ENCODE measurements around the gene RUFY3. TPM values are rescaled to one million over a fixed set of nuclear protein-coding genes. Genes with fewer than 3 reads are reported as not detected.
"Not testable (repeated sequence)": the region's sequence is repeated elsewhere in the genome, so short reads cannot be mapped to it uniquely, and the experiment has no call there.

The RUFY3 gene
- total RNA-seq, 2 experiments from 2014 or later: 12.7 to 22.8 TPM

DNA sequence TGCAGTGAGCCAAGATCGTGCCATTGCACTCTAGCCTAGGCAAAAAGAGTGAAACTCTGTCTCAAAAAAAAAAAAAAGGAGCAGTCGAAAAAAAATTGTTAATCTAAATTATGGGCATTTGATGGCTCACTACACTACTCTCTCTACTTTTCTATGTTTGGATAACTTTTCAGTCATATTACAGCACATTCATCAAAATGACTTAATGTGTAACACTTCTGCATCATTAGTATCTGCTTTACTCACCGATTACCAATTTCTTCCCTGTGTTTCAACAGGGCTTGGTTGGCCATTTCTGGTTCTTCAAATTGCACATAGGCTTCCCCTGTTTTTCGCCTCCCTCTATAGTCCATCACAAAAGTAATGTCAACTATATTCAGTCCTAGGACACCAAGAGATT, 109.5 kb downstream of the RUFY3 start:
- Mint-ChIP-seq H3K4me3 (no peak overlapping the region), H3K27ac (no peak overlapping the region), H3K27me3 (no peaks in the 10 kb centered on the region), H3K4me1 (peaks cover 19% of the 10 kb centered on the region), H3K36me3 (peaks cover 49% of the 10 kb centered on the region), H3K9me3 (ENCODE audit: low read depth) (no peaks in the 10 kb centered on the region)
- CTCF ChIA-PET: interaction anchor here (1.0 kb wide), 1 partner anchor 94 kb away, joined by 3 read pairs; no protein-coding TSS in a partner anchor
- ATAC-seq (no peak), DNase-seq (no peak)

DNA sequence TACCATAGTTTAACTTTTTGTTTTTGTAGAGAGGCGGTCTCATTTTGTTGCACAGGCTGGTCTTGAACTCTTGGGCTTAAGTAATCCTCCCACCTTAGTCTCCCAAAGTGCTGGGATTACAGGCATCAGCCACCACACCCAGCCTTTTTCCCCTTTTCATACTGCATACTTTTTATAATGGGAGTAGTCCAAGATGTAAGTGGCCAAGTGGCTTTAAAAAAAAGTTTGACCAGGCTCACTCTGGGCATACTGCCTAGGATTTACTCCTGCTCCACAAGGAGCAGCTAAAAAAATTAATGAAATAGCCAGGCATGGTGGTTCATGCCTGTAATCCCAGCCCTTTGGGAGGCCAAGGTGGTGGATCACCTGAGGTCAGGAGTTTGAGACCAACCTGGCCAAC, 111.9 kb downstream of the RUFY3 start:
- ATAC-seq: no peak
- H3K27ac Mint-ChIP-seq: no peak overlapping the region
- H3K27me3 Mint-ChIP-seq: no peaks in the 10 kb centered on the region
- no peak for DNase-seq
- no peak overlapping the region for H3K4me3 Mint-ChIP-seq
- H3K4me1 Mint-ChIP-seq: peaks cover 29% of the 10 kb centered on the region
- no peaks in the 10 kb centered on the region for H3K9me3 Mint-ChIP-seq (ENCODE audit: low read depth)
- CTCF ChIA-PET: no interaction called here
- H3K36me3 Mint-ChIP-seq: peaks cover 44% of the 10 kb centered on the region

DNA sequence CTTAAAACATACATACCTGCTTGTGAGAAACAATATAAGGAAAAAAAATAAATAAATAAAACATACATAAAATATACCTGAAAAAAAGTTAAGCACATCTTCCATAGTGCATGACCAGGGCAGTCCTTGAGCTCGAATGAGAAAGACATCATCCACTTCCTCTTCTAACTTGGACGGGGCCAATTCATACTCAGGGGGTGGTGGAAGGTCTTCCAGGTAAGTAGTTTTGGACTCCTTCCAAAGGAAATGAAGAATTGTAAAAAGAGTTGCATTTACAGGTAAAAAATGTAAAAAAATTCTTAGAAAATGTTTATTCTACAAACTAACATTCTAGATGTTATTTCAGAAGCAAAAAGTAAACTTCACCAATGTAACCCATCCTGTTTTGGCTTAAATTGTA, 114.3 kb downstream of the RUFY3 start:
- H3K4me1 Mint-ChIP-seq: peaks cover 31% of the 10 kb centered on the region
- H3K4me3 Mint-ChIP-seq: no peak overlapping the region
- ATAC-seq: no peak
- no peak overlapping the region for H3K27ac Mint-ChIP-seq
- peaks cover 37% of the 10 kb centered on the region for H3K36me3 Mint-ChIP-seq
- no peak for DNase-seq
- CTCF ChIA-PET: interaction anchor here (4.4 kb wide), 1 partner anchor 101 kb away, joined by 18 read pairs; no protein-coding TSS in a partner anchor
- no peaks in the 10 kb centered on the region for H3K9me3 Mint-ChIP-seq (ENCODE audit: low read depth)
- no peaks in the 10 kb centered on the region for H3K27me3 Mint-ChIP-seq

DNA sequence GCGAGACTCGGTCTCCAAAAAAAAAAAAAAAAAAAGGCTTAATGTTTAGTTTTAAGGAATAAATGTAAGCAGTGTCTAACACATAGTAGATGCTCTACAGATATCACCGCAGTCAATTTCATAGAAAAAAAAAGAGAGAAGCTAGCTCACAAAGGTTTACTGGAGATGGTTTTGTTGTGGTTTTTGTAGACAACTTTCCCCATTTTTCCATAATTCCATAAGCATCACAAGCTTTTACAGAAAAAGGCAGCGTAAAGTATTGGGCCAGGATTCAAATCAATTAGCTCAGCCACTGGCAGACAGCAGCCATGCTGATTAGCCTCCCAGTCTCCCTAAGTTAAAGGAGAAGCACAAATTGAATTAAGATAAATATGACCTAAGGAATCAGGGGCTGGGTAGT, 116.4 kb downstream of the RUFY3 start:
- peak overlapping the region; percentile 95 for H3K4me3 Mint-ChIP-seq
- H3K4me1 Mint-ChIP-seq: peaks cover 39% of the 10 kb centered on the region
- H3K36me3 Mint-ChIP-seq: peaks cover 22% of the 10 kb centered on the region
- ATAC-seq: no peak
- no peaks in the 10 kb centered on the region for H3K9me3 Mint-ChIP-seq (ENCODE audit: low read depth)
- CTCF ChIA-PET: interaction anchor here (0.6 to 4.4 kb wide), 10 partner anchors 8 to 186 kb away, joined by 3 to 18 read pairs (median 4); no protein-coding TSS in a partner anchor
- no peaks in the 10 kb centered on the region for H3K27me3 Mint-ChIP-seq
- peak overlapping the region; percentile 96 for H3K27ac Mint-ChIP-seq
- DNase-seq: no peak

DNA sequence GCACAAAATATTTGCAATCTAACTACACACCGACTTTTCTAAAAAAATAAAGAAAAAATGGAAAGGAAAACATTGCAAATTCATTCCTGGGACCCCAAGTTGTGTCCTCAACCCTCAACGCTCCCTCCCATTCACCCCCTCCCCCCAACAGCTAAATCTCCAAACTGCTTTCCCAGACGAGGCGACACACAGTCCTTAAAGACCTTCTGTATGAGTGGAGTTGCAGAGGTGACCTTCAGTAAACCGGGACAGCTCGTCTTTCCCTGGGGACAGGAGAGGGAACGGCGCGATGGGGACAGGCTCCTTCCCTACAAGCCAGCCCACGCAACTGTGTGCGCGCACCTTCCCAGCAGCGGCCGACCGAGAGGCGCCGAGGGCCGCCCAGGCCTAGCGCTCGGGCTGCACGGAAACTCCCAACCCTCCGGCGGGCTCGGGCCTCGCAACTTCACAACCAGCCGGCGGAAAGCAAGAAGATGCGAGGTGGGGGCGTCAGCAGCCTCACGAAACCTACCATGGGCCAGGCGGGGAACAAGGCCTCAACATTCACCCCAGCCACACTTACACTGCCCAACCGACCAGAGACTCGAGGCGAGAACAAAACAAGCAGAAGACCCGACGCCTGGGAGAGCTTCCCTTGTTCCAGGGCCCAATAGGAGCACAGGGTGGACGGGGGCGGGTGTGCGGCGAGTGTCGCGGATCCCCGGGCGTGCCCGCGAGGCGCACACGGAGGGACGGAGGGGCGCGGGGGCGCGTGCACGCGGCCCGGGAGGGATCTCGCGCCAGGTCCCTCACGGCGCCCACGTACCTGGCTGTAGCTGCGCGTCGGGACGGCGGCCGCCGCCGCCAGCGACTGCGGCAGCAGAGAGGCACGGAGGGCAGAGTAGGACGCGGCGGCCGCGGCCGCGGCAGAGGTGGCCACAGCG, 117.2 kb downstream of the RUFY3 start:
- ATAC-seq: peak; percentile 68
- CTCF ChIA-PET: interaction anchor here (0.9 to 4.4 kb wide), 12 partner anchors 9 to 214 kb away, joined by 3 to 18 read pairs (median 4); no protein-coding TSS in a partner anchor

DNA sequence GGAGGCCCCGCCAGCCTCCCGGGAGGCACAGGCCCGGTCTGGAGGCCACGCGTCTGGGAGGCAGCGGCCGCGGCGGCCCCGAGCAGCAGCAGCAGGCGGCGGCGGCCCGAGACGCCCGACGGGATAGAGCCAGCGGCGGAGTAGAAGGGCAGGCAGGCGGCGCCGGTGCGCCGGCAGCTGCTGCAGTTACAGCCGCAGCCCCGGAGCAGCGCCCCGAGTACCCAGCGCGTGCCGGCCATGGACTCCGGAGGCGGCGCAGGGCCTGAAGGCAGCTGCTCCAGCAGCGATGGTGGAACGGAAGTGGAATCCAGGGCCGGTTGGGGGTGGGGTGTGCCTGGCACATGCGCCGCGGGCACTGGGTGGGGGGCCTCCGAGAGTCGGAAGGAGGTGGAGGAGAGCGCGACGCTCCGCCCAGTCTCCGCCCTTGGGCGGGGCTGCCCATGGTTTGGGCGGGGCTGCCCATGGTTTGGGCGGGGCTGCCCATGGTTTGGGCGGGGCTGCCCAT, 117.9 kb downstream of the RUFY3 start, which contains the start of gene GRSF1:
Gene GRSF1 (minus strand): TSS at position 302 of the 505 bp plus-strand sequence. CDS start 63 bp downstream, at position 239.
- peak; percentile 92 for ATAC-seq
- Mint-ChIP-seq H3K36me3 (peaks cover 17% of the 10 kb centered on the region), H3K27ac (peak within 1 kb of the TSS; percentile 96), H3K9me3 (ENCODE audit: low read depth) (no peaks in the 10 kb centered on the region), H3K4me3 (peak within 1 kb of the TSS; percentile 95), H3K4me1 (peaks cover 37% of the 10 kb centered on the region), H3K27me3 (no peaks in the 10 kb centered on the region)
- peak; percentile 97 for DNase-seq
- CTCF ChIA-PET: interaction anchor here (1.0 to 2.7 kb wide), 5 partner anchors 96 to 215 kb away, joined by 3 to 14 read pairs (median 4); no protein-coding TSS in a partner anchor

More for the DNA sequence above, 117.2 kb downstream of the RUFY3 start:
- Mint-ChIP-seq H3K27me3 (no peaks in the 10 kb centered on the region), H3K4me1 (peaks cover 36% of the 10 kb centered on the region), H3K9me3 (ENCODE audit: low read depth) (no peaks in the 10 kb centered on the region), H3K4me3 (peak overlapping the region; percentile 95), H3K36me3 (peaks cover 21% of the 10 kb centered on the region), H3K27ac (peak overlapping the region; percentile 96)
- peak; percentile 78 for DNase-seq

DNA sequence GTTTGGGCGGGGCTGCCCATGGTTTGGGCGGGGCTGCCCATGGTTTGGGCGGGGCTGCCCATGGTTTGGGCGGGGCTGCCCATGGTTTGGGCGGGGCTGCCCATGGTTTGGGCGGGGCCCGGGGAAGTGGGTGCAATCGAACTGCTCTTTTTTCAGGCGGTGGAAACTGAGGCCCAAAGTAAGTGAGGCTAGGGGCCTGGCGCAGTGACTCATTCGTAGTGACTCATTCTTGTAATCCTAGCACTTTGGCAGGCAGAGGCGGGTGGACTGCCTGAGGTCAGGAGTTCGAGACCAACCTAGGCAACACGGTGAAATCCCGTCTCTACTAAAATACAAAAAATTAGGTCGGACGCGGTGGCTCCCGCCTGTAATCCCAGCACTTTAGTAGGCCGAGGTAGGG, 118.4 kb downstream of the RUFY3 start:
- CTCF ChIA-PET: interaction anchor here (1.0 to 2.7 kb wide), 4 partner anchors 96 to 170 kb away, joined by 4 to 14 read pairs (median 7); no protein-coding TSS in a partner anchor
- Mint-ChIP-seq H3K27ac (peak overlapping the region; percentile 68), H3K4me3 (peak overlapping the region; percentile 53), H3K36me3 (peaks cover 12% of the 10 kb centered on the region), H3K4me1 (peaks cover 34% of the 10 kb centered on the region)
- H3K27me3 Mint-ChIP-seq; H3K9me3 Mint-ChIP-seq (ENCODE audit: low read depth): not testable (repeated sequence)
- DNase-seq (peak; percentile 79), ATAC-seq (peak; percentile 13)

DNA sequence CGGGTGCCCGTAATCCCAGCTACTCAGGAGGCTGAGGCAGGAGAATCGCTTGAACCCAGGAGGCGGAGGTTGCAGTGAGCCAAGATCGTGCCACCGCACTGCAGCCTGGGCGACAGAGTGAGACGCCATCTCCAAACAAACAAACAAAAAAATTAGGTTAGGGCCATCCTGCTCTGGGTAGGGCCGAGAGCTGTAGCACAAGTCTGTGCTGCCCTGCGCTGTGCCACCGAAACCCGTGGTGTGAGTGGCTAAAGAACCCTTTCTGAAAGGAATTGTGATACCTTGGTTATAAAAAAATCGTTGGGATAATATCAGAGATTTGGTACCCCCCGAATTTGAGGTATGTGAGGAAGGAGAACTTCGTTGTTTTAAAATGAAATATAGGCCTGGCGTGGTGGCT, 118.9 kb downstream of the RUFY3 start:
- ATAC-seq; H3K9me3 Mint-ChIP-seq (ENCODE audit: low read depth); H3K27me3 Mint-ChIP-seq; H3K4me3 Mint-ChIP-seq; H3K27ac Mint-ChIP-seq; DNase-seq: not testable (repeated sequence)
- Mint-ChIP-seq H3K4me1 (peaks cover 33% of the 10 kb centered on the region), H3K36me3 (peaks cover 11% of the 10 kb centered on the region)
- CTCF ChIA-PET: interaction anchor here (1.3 kb wide), 1 partner anchor 12 kb away, joined by 4 read pairs; no protein-coding TSS in a partner anchor

DNA sequence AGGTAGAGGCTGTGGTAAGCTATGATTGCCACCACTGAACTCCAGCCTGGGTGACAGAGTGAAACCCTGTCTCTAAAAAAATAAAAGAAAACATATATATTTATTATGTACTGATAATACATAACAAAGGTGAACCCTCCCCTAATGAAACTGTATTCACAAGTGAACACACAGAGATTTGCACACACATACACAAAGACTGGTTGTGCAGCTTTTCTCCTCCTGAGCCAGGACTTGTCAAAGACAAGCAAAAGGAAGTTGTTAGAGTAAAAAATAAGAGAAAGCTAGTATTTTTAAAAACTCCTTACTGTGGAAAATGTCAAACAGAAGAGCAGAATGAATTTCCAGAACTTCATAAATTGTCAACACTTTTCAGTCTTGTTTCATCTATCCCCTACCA, 119.4 kb downstream of the RUFY3 start:
- DNase-seq: no peak
- no peak for ATAC-seq
- CTCF ChIA-PET: interaction anchor here (1.3 kb wide), 1 partner anchor 12 kb away, joined by 4 read pairs; no protein-coding TSS in a partner anchor
- Mint-ChIP-seq H3K4me1 (peaks cover 28% of the 10 kb centered on the region), H3K36me3 (peaks cover 6% of the 10 kb centered on the region), H3K27ac (no peak overlapping the region), H3K4me3 (no peak overlapping the region), H3K9me3 (ENCODE audit: low read depth) (no peaks in the 10 kb centered on the region), H3K27me3 (no peaks in the 10 kb centered on the region)

DNA sequence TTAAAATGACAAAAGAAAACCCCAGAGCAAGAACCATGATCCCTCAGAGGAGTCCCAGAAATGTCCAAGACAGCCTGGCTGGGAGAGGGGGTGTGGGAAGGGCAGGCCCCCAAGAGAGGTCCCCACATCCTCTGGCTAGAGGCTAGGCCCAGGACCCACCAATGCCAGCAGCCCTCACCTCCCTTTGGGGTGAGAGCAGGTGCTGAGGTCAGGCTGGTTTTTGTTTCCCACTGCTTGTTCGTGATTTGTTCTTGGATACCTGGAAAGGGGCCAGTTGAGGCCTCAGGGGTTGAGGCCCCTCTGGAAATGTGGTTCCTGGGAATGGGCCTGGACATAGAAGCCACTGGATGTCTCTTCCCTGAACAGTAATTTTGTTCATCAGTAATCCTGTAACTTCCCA, 120.2 kb downstream of the RUFY3 start:
- no peak overlapping the region for H3K27ac Mint-ChIP-seq
- no peak overlapping the region for H3K4me3 Mint-ChIP-seq
- ATAC-seq (no peak), DNase-seq (no peak)
- H3K36me3 Mint-ChIP-seq: peaks cover 2% of the 10 kb centered on the region
- CTCF ChIA-PET: interaction anchor here (1.3 kb wide), 1 partner anchor 11 kb away, joined by 4 read pairs; no protein-coding TSS in a partner anchor
- H3K9me3 Mint-ChIP-seq (ENCODE audit: low read depth): no peaks in the 10 kb centered on the region
- H3K27me3 Mint-ChIP-seq: no peaks in the 10 kb centered on the region
- peaks cover 22% of the 10 kb centered on the region for H3K4me1 Mint-ChIP-seq

DNA sequence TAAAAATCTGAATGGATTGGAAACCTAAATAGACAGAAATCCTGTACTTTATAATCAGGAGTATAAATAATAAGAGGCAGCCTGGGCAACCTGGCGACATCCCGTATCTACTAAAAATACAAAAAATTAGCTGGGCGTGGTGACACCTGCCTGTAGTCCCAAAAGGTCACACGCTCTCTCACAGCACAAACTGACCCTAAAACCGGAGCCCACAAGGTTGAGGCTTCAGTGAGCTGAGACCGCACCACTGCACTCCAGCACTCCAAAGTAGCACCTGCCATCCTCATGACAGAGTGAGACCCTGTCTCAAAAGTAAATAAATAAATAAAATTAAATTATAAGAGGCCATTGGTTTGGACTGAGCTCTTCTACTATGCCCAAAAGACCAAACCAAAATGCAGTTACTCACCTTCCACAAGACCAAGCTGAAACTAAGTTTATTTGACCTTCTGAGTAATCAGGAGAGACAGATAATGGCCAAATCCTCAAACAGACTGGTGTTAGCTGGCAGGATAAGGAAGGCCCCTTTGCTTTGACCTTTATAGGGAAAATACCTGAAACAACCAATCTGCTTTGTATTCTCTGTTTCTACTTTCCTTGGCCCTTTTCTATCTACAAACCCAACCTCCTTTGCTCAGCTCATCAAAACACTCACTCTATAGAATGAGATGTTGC, 121.1 kb downstream of the RUFY3 start:
- Mint-ChIP-seq H3K27me3 (no peaks in the 10 kb centered on the region), H3K27ac (no peak overlapping the region), H3K36me3 (peaks cover 1% of the 10 kb centered on the region), H3K9me3 (ENCODE audit: low read depth) (no peaks in the 10 kb centered on the region), H3K4me1 (peaks cover 20% of the 10 kb centered on the region), H3K4me3 (no peak overlapping the region)
- DNase-seq: no peak
- ATAC-seq: no peak
- CTCF ChIA-PET: interaction anchor here (1.2 kb wide), 2 partner anchors 26 to 156 kb away, joined by 3 to 4 read pairs; no protein-coding TSS in a partner anchor

DNA sequence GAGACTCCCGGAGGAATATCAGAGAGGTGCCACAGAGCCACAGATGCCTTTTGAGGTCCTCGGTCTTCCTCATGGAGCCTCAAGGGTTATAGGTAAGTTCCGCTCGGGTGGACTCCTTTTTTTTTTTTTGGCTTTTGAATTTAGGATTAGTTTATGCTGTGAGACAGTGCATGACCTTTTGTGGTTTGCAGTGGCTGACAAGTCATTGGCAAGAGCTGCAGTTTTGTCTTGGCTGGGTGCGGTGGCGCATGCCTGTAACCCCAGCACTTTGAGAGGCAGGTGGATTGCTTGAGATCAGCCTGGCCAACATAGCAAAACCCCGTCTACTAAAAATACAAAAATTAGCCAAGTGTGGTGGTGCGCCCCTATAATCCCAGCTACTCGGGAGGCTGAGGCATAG, 122.4 kb downstream of the RUFY3 start:
- no peak for ATAC-seq
- no peaks in the 10 kb centered on the region for H3K36me3 Mint-ChIP-seq

DNA sequence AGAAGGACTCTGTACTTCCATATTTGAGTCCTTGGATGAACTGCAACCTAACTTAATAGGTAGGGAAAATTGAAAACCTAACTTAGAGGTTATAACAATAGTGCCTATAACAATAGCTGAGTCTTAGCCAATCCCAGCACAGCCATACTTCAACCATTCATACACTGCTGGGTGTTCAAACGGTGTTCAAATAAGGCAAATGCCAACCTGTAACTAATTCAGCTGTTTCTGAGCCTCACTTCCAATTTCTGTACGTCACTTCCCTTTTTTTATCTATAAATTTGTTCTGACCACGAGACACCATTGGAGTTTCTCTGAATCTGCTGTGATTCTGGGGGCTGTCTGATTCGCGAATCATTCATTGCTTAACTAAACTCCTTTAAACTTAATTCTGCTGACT, 127.5 kb downstream of the RUFY3 start:
- no peak for DNase-seq
- Mint-ChIP-seq H3K4me1 (peaks cover 3% of the 10 kb centered on the region), H3K27ac (no peak overlapping the region), H3K36me3 (no peaks in the 10 kb centered on the region), H3K9me3 (ENCODE audit: low read depth) (no peaks in the 10 kb centered on the region), H3K27me3 (no peaks in the 10 kb centered on the region), H3K4me3 (no peak overlapping the region)
- CTCF ChIA-PET: interaction anchor here (0.7 kb wide), 1 partner anchor 48 kb away, joined by 4 read pairs; no protein-coding TSS in a partner anchor
- ATAC-seq: no peak

More for the DNA sequence above, 122.4 kb downstream of the RUFY3 start:
- Mint-ChIP-seq H3K27me3 (no peaks in the 10 kb centered on the region), H3K4me1 (peaks cover 18% of the 10 kb centered on the region), H3K27ac (no peak overlapping the region), H3K9me3 (ENCODE audit: low read depth) (no peaks in the 10 kb centered on the region), H3K4me3 (no peak overlapping the region)
- no peak for DNase-seq
- CTCF ChIA-PET: interaction anchor here (1.1 to 1.5 kb wide), 2 partner anchors 8 to 157 kb away, joined by 3 to 4 read pairs; no protein-coding TSS in a partner anchor

Measured in activated CD8-positive, alpha-beta memory T cell treated with anti-CD3 and anti-CD28 coated beads, Interleukin-2, amount 10 ng/mL, durations not matched to agents 7 days and 5 days (primary cell).